HG03159 (cell line): ENCODE data around the gene BMP7.
"Not testable (repeated sequence)": the region's sequence is repeated elsewhere in the genome, so short reads cannot be mapped to it uniquely, and the experiment has no call there.

ENCODE experiments used
- ATAC-seq: cut with Tn5 transposase; IDR thresholded peaks from one replicate; pipeline ENCODE4 v1.9.1; 2021; ENCODE audit warnings: mild to moderate bottlenecking, moderate library complexity; ENCODE audit not compliant: unreplicated experiment

BMP7 gene

DNA sequence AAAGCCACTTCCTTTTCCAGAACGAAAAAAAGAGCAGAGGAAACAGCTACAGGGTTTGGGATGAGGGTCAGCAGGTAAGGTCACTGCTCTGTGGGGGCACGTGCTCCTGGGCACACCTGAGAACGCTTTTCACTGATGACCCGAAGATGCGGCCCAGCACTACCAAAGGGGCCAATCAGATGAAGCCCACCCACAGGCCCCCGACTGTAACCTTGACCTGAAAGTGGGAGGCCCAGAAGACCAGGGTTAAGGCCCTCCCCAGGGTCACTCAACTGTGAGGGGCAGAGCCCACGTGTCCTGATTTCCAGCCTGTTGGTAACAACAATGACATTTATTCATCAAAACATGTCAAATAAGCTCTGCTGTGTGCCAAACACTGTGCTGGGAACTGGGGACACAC, 108.0 kb downstream of the BMP7 start:
- no peak for ATAC-seq

DNA sequence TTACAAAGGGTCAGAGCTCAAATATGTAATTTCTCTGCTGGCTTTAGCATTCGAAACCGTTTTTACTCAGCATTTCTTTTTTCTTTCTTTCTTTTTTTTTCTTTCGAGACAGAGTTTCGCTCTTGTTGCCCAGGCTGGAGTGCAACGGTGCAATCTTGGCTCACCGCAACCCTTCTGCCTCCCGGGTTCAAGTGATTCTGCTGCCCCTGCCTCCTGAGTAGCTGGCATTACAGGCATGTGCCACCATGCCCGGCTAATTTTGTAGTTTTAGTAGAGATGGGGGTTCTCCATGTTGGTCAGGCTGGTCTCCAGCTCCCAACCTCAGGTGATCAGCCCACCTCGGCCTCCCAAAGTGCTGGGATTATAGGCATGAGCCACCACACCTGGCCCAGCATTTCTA, 108.7 kb downstream of the BMP7 start:
- ATAC-seq = not testable (repeated sequence)

DNA sequence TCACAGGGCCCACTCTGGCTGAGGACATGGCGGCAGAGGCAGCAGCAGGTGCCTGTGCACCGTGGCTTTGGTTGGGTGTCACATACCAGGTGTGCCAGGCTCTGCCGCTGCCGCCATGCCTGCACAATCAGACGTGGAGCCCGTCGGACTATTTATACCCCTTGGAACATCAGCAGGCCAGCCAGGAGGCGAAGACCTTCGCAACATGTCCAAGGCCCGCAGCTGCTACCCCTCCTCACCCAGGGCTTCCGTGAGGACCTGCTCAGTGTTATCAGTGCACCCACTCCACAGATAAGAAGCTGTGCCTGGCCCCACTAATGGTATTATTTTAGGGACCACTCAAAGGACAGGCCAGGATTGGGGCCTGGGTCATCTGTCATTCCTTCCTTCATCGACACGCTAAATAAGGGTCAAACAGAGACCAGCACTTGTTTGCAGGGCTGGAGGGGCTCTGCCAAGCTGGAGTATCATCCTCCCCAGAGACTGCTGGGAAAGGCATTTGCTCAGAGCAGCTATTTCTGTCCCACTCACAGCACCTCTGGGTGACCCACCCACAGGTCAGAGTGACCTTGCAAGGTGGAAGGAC, 109.2 kb downstream of the BMP7 start:
- no peak for ATAC-seq

DNA sequence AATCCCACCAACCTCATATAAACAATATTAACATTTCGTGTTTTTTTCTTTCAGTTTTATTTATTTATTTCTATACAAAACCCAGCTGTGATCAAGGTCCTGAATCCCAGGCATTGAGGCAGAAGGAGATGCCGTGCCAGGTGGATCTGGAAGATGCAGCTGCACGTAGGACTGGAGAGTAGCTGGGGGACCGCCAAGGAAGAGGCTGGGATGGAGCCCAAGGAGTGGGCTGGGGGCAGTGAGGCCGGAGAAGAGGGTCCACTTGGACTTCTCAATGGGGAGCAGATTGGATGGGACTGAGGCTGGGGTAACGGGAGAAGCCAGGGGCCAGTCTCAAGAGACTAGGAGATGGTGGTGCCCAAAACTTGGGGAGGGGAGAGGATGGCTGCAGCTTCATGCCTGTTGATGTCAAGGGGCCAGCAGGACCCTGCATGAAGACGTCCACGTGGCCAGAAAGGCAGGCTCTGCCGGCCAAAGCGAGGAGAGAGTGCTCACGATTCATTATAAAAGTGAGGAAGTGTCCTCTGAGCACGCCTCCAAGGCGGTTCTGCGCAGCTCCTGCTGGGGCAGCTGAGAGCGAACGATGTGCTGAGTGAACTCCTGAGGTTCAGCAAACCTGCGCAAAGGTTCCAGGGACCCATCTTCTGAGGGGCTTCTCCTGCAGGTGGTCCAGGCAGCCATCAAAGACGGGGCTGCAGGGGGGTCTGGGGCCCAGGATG, 110.3 kb downstream of the BMP7 start:
- ATAC-seq = no peak

DNA sequence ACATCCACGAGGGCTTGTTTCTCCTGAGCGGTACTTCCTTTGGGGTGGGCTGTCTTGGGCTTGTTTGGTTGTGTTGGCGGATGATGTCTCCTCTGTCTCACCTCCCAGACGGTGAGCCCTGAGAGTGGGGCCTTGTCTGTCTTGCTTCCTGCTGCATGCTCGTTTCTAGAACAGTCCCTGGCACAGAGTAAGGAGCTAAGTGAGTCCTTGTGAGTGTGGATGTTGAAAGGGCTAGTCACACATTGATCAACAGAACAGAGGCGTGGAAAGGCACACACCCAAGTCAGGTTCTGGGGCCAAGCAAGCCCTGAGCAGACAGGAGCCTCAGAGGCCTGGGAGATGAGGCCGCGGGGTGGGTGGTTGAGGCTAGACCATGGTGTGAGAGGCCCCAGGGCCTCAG, 111.0 kb downstream of the BMP7 start:
- ATAC-seq = no peak

DNA sequence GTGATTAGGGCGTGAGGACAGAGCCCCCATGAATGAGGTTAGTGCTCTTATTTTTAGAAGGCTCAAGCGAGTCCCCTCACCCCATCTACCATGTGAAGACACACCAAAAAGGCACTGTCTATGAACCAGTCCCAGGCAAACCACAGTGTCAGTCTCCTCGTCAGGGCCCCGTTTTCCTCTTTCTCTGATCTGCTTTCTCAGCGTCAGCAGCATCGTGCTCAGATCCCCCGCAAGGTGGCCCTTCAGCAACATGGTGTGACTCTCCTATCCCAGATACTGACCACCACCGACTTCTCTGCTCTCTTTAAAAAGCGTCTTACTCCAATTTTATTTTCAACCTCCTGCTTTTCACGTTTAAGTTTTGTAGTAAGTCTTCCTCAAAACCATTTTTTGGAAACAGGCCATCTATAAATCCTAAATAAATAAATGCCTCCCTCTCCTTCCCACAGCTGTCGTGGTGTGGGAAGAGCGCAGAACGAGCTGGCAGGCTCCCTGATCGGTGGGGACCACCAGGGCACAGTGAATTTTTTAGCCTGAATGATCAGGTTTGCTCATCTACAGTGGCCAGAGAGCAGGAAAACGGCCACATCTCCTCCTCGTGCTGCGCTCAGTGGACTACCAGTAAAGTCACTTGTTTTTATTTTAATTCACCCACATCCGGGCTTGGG, 113.1 kb downstream of the BMP7 start:
- ATAC-seq = no peak

DNA sequence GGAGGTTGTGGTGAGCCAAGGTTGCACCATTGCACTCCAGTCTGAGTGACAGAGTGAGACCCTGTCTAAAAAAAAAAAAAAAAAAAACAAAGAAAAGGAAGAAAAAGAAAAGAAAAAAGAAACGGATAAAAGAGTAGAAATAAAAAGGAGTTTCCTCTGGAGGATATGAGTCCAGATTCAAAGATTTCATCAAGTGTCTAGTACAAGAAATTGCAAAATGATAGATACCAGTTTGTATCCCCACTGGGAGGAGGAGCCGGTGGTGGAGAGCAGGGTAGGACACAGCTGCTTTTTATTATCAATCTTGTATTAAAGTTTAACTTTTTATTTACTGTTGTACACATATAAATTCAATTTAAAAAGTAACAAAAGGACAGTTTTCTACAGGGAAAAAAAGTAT, 113.9 kb downstream of the BMP7 start:
- ATAC-seq = no peak

DNA sequence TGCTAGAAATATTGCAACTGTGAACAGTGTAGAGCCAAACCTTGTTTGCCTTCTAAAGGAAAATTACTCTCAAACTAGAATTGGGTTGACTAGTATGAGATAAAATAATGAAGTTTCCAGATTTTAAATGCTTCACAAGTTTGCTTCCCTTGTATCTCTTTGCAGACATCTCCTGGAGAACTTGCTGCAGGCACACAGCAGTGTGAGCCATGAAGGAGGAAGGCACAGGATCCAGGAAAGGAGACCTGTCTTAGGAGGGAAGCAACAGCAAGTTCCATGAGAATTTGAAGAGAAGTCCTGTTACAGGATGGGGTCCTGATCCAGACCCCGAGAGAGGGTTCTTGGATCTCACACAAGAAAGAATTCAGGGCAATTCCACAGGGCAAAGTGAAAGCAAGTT, 115.9 kb downstream of the BMP7 start:
- ATAC-seq = no peak

DNA sequence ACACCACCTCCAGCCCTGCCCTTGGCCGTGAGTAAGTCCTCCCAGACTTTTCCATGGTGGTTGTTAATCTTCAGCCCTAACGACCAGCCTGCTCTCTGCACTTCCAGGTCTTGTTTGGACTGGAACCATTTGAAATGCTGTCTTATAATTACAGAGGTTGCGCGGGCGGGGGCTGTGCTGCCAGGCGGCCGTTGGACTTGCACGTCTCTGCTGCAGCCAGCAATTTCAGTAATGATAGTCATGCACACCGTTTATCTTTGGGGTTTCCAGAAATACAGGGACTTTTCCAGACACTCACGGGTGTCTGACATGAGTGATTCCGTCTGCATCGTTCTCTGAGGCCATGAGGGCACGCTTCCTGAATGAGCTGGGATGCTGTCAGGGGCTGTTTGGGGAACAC, 118.2 kb downstream of the BMP7 start:
- ATAC-seq = no peak

DNA sequence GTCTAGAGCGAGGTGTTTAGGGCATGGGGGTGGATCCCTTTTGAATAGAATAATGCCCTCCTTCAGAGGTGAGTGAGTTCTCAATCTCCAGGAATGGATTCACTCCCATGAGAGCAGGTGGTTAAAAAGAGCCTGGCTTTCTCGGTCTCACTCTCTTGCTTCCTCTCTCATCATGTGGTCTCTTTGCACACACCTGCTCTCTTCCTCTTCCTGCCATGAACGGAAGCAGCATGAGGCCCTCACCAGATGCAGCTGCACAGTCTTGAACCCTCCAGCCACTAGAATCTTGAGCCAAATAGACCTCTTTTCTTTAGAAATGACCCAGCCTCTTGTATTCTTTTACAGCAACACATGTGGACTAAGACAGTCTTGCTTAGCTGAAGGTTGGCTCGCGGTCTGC, 119.3 kb downstream of the BMP7 start:
- ATAC-seq = no peak

DNA sequence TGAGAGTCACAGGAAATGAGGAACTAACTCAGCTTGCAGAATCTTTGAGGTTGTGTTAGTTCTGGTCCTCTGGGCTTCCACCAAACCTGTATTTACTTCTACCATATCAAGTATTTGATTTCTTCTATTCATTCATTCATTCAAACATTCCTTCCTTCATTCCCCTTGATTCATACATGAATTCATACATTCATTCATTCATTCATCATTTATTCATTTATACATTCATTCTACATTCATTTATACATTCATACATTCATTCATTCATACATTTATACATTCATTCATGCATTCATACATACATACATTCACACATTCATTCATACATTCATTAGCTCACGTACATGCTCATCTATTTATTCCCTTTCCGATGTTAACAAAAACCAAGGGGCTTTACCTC, 120.3 kb downstream of the BMP7 start:
- no peak for ATAC-seq

DNA sequence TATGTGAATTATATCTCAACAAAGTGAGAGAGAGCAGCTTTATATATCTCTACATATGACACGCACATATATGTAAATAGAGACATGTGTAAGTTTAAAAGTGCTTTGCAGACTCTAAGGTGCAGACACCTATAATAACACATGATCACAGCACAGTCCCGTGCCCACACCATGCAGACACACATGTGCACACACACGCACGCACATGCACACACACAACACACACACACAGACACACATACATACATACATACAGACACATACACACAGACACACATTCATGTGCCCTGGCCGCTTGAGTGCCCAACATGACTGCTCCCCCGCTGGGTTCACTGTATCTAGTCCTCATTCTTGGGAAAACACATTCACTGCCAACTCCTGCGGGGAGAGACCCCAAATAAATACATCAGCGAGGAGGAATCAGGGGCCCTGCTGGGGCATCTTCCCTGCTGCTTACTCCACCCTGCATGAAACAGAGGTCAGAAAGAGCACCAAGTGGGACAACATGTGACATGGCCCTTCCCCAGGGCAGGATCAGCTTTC, 121.3 kb downstream of the BMP7 start:
- ATAC-seq = no peak

DNA sequence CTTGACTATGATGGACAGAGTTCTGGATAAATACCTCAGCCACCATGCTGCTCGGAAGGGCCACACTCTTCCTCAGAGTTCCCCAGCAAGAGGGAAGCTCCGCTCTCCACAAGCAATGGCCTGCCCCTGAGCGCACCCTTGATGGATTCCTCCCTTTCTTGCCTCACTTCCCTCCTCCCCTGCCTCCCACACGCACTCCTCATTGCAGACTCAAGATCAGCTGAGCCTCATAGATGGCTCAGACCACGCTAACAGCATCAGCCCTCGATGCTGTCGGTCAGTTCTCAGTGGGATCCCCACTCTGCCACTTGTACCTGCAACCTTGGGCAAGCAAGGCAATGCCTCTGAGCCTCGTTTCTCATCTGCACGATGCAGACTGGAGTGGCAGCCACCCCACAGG, 123.3 kb downstream of the BMP7 start:
- no peak for ATAC-seq

DNA sequence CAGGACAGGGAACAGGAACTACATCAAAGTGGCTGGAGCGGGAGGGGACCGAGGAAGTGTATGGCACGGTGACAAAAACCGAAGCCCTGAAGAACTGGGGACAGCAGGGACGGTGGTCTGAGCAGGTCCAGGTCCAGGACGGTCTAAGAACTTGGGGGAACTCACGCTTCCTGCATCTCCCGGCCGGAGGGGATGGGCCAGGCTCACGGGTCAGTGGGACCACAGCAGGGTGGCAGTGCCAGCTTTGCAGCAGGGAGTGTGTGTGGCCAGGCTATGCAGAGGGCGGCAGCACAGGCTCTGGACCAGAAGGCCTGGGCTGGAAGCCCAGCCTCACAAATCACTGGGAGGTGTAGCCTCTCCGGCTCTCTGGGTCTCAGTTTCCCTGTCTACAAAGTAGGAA, 123.8 kb downstream of the BMP7 start:
- no peak for ATAC-seq

DNA sequence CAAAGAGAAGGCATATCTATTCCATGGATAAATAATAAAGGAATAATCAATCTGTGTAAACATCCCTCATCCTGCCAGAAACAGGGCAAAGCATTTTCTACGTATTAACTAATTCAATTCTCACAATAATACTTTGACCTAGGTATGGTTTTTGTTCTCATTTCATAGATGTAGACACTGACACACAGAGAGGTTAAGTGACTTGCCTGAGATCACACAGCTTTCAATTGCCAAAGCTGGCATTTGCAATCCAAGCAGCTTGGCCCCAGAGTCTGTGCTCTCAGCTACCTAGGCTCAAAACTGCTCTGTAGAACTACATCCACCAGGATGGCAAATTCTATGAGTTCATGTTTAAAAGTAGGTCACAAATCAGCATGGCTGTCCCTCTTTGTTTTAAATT, 124.9 kb downstream of the BMP7 start:
- ATAC-seq = no peak

DNA sequence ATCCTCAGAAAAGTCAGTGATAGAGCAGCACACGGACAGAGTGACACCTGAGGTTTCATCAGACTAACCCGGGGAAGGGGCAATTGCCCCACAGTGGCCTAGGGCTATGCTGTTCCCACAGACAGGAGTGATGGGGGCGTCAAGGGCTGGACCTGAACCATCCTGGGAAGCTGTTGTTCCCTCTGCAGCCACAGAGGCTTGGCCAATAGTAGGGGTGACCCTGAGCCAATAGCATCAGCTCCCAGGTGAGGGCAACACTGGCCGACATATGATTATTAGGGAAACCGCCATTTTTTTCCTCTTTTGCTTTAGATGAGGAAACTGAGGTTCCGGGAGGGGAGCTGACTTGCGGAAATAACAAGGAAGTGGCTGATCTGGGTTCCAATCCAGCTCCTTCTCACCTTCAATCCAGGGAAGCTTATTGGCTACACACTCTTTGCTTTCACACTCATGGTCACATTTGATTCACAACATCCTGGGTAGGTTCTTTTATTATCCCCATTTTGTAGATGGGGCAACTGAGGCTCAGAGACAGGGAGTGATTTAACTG, 126.0 kb downstream of the BMP7 start:
- no peak for ATAC-seq

DNA sequence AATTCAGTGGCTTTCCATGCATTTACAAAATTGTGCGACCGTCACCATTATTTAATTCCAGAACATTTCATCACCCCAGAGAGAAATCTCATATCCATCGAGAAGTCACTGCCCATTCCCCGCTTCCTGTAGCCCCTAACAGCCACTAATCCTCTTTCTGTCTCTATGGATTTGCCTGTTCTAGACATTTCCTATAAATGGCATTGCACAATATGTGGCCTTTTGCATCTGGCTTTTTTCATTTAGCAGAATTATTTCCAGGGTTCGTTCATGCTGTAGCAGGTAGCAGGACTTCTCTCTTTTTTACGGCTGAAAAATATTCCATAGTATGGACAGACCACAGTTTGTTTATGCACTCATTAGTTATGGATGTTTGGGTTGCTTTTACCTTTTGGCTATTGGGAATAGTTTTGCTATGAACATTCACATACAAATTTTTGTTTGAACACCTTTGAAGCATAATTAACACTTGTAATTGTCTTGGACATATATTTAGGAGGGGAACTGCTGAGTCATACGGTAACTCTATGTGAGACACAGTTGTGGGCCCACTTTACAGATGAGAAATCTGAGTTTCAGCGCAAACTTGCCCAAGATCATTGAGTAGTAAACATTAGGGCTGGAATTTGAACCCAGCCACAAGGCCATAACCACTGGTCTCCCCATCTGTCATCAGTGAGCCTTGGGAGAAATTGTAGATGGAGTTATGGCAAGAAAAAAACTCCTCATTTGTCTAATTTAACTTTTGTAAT, 126.9 kb downstream of the BMP7 start:
- no peak for ATAC-seq

DNA sequence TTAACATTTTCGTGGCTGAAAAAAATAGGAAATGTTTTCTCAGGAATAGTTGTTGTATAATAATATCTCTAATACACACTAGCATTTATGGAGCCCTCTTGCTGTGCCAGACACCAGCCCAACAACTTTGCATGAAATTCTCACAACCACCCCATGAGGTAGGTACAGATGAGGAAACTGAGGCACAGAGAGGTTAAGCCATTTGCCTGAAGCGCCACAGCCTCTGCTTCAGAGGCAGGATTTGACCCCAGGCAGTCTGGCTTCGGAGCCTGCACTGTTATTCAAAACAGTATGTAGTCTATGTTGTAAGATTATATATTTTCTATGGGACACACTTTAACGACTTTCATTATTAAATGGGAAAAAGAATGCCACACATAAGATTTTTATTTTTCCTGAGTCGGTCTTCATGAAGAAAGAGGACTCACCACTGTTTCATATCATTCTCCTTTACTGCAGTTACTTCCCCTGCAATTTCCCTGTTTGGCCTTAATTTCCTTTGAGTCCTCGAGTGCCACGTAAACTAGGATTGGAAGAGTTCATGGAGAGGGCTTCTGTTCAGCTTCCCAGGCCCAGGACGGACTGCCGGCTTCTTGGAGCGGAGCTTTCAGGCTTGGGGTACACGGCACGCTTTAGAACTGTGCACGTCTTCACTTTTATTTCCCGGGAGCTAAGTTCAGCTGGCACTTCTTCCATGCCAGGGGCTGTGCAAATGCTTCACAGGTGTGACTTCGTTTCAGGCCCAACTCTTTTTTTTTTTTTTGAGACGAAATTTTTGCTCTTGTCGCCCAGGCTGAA, 128.0 kb downstream of the BMP7 start:
- ATAC-seq = no peak

DNA sequence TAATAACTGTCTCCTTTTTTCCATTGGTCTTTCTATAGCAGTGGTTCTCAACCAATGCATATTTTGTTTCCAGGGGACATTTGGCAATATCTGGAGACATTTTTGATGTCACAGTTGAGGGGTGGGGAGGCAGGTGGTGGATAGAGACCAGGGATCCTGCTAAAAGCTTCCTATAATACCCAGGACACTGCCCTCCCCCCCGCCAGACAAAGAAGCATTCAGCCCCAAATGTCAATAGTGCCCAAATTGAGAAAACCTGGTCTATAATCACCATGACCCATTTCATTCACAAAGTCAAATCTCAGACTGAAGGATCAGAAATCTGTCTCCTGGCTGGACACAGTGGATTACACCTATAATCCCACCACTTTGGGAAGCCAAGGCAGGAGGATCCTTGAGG, 128.8 kb downstream of the BMP7 start:
- no peak for ATAC-seq

DNA sequence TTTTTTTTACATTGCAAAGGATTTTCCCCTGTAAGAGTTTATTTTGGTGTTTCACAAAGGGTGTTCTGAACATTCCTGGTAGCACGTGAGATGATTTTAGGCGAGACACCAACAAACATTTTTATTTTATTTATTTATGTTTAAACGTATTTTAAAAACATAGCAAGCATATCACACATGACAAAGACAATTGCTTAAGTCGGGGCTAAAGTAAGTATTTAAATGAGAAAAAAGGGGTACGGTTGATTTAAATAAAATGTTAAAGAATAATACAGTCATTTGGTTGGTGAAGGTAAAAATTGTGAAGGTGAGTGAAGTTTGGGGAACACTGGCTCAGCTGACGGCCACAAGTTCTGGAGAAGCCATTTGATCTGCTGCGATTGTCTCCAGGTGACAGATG, 129.7 kb downstream of the BMP7 start:
- no peak for ATAC-seq
